Measurements from ENCODE around the gene SKP2.

SKP2 gene

DNA sequence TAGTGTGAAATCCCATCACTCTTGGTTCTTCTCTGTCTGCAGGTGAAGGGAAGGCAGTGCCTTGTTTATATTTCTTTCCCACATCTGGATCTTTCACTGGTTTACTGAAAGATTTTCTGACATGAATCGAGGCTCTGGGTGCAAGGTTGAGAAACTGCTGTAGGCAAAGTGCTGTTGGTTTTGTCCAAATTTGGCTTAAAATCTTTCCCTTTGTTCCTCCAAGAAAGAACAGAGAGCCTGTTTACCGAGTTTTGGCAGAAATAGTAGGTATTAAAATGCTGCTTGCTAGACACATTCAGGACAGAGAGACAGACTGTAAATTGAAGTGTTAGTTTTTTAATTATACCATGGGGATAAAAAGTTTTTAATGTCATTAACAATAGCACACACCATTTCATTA lies 21.5 kb downstream of the SKP2 start:
- no peak overlapping the region for H3K4me2 ChIP-seq (ENCODE audit: low read length)
- no peak overlapping the region for H3K4me3 ChIP-seq (ENCODE audit: low read depth, low read length, poor library complexity, severe bottlenecking)
- no peaks in the 10 kb centered on the region for H3F3A ChIP-seq (ENCODE audit: insufficient read depth, low read length)
- H4K20me1 ChIP-seq (ENCODE audit: insufficient read depth, low read length): no peaks in the 10 kb centered on the region
- H3K27ac ChIP-seq (ENCODE audit: low read depth, low read length, poor library complexity, severe bottlenecking): no peak overlapping the region
- no peaks in the 10 kb centered on the region for H3K4me1 ChIP-seq (ENCODE audit: insufficient read depth, low read length, severe bottlenecking)
- H3K27me3 ChIP-seq (ENCODE audit: insufficient read depth, low read length): no peaks in the 10 kb centered on the region
- H3K79me2 ChIP-seq (ENCODE audit: insufficient read depth, low read length): no peaks in the 10 kb centered on the region
- no peaks in the 10 kb centered on the region for H3K9me2 ChIP-seq (ENCODE audit: low read depth, low read length)
- TF ChIP-seq, protein P1, sequence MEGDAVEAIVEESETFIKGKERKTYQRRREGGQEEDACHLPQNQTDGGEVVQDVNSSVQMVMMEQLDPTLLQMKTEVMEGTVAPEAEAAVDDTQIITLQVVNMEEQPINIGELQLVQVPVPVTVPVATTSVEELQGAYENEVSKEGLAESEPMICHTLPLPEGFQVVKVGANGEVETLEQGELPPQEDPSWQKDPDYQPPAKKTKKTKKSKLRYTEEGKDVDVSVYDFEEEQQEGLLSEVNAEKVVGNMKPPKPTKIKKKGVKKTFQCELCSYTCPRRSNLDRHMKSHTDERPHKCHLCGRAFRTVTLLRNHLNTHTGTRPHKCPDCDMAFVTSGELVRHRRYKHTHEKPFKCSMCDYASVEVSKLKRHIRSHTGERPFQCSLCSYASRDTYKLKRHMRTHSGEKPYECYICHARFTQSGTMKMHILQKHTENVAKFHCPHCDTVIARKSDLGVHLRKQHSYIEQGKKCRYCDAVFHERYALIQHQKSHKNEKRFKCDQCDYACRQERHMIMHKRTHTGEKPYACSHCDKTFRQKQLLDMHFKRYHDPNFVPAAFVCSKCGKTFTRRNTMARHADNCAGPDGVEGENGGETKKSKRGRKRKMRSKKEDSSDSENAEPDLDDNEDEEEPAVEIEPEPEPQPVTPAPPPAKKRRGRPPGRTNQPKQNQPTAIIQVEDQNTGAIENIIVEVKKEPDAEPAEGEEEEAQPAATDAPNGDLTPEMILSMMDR (IDR thresholded peaks at IDR 0.05; ENCODE audit: low read length): no peak
- TF ChIP-seq EZH2 (IDR thresholded peaks at IDR 0.05; ENCODE audit: borderline replicate concordance, low read length): no peak
- no peak overlapping the region for H2AFZ ChIP-seq (ENCODE audit: low read length)
- H3K9me3 ChIP-seq (ENCODE audit: low read length): no peaks in the 10 kb centered on the region
- no peak overlapping the region for H3K9ac ChIP-seq (ENCODE audit: low read length)
- H3K36me3 ChIP-seq (ENCODE audit: insufficient read depth, low read length): peaks cover 95% of the 10 kb centered on the region

DNA sequence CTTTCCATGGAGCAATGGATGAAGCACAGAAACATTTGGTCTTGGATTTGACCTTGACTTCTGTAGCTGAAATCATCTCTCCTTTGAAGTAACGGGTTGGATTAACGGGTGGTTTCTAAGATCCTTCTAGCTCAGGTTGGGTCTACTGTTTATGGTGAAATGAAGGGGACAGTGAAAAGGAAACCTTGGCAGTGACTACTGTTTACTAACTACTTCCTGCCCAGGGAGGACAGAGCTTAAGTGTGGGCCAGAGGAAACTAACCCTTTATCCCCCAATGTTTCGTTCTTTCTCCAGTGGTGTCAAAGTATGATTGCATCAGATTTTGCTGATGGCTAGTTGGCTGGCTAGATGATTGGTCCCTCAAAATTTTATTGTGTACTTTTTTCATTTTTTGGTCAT lies 22.2 kb downstream of the SKP2 start:
- Histone ChIP-seq H3K27ac (ENCODE audit: low read depth, low read length, poor library complexity, severe bottlenecking) (no peak overlapping the region), H3K9me3 (ENCODE audit: low read length) (no peaks in the 10 kb centered on the region), H3F3A (ENCODE audit: insufficient read depth, low read length) (no peaks in the 10 kb centered on the region), H3K27me3 (ENCODE audit: insufficient read depth, low read length) (no peaks in the 10 kb centered on the region), H3K79me2 (ENCODE audit: insufficient read depth, low read length) (no peaks in the 10 kb centered on the region), H3K4me2 (ENCODE audit: low read length) (no peak overlapping the region), H3K9me2 (ENCODE audit: low read depth, low read length) (no peaks in the 10 kb centered on the region), H3K36me3 (ENCODE audit: insufficient read depth, low read length) (peaks cover 95% of the 10 kb centered on the region), H3K9ac (ENCODE audit: low read length) (no peak overlapping the region), H4K20me1 (ENCODE audit: insufficient read depth, low read length) (no peaks in the 10 kb centered on the region), H2AFZ (ENCODE audit: low read length) (no peak overlapping the region), H3K4me3 (ENCODE audit: low read depth, low read length, poor library complexity, severe bottlenecking) (no peak overlapping the region), H3K4me1 (ENCODE audit: insufficient read depth, low read length, severe bottlenecking) (no peaks in the 10 kb centered on the region)
- TF ChIP-seq, protein P1 (IDR thresholded peaks at IDR 0.05; ENCODE audit: low read length): no peak
- TF ChIP-seq EZH2 (IDR thresholded peaks at IDR 0.05; ENCODE audit: borderline replicate concordance, low read length): no peak

DNA sequence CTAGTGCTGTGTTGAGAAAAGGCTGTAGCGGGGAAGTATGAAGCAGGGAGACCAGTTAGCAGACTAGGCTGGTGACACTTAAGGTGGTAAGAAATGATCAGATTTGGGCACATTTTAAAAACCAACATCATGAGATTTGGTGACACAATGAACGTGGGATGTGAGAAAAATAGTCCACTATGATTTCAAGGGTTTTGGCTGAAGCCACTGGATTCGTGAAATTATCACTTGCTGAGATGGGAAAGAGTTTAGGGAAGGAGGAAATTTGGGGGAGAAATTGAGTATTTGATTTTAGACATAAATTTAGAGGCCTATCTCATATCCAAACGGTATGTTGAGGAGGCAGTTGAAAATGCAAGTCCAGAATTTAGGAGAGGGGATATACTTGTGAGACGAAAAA lies 23.1 kb downstream of the SKP2 start:
- TF ChIP-seq EZH2 (IDR thresholded peaks at IDR 0.05; ENCODE audit: borderline replicate concordance, low read length): no peak
- TF ChIP-seq, protein P1 (IDR thresholded peaks at IDR 0.05; ENCODE audit: low read length): no peak
- Histone ChIP-seq H3K27me3 (ENCODE audit: insufficient read depth, low read length) (no peaks in the 10 kb centered on the region), H3K4me2 (ENCODE audit: low read length) (no peak overlapping the region), H3K27ac (ENCODE audit: low read depth, low read length, poor library complexity, severe bottlenecking) (no peak overlapping the region), H3K9ac (ENCODE audit: low read length) (no peak overlapping the region), H3K79me2 (ENCODE audit: insufficient read depth, low read length) (no peaks in the 10 kb centered on the region), H3K9me2 (ENCODE audit: low read depth, low read length) (no peaks in the 10 kb centered on the region), H3K36me3 (ENCODE audit: insufficient read depth, low read length) (peaks cover 95% of the 10 kb centered on the region), H3F3A (ENCODE audit: insufficient read depth, low read length) (no peaks in the 10 kb centered on the region), H3K9me3 (ENCODE audit: low read length) (no peaks in the 10 kb centered on the region), H4K20me1 (ENCODE audit: insufficient read depth, low read length) (no peaks in the 10 kb centered on the region), H3K4me1 (ENCODE audit: insufficient read depth, low read length, severe bottlenecking) (no peaks in the 10 kb centered on the region), H3K4me3 (ENCODE audit: low read depth, low read length, poor library complexity, severe bottlenecking) (no peak overlapping the region), H2AFZ (ENCODE audit: low read length) (no peak overlapping the region)

All from OCI-LY1 (cell line).